MG63 (cell line): ENCODE data around the gene KRT82. TPM values are rescaled to one million over a fixed set of nuclear protein-coding genes. Genes with fewer than 3 reads are reported as not detected.

ENCODE experiments used
- DNase-seq: peaks from one replicate; pipeline ENCODE4 v3.0.0-alpha.2; 2020
- H3K27me3 ChIP-seq: fragments of 250-450 bp; sonication (Bioruptor Pico); 2 replicates; pipeline ENCODE4 v1.5.1; 2020; ENCODE audit warnings: mild to moderate bottlenecking, moderate library complexity
- H3K36me3 ChIP-seq: fragments of 250-450 bp; sonication (Bioruptor Pico); 2 replicates; pipeline ENCODE4 v1.5.1; 2020; ENCODE audit warnings: mild to moderate bottlenecking, moderate library complexity
- H3K4me3 ChIP-seq: fragments of 250-450 bp; sonication (Bioruptor Pico); 2 replicates; pipeline ENCODE4 v1.5.1; 2020; ENCODE audit warnings: mild to moderate bottlenecking, moderate library complexity
- H3K9me3 ChIP-seq: fragments of 250-450 bp; sonication (Bioruptor Pico); 2 replicates; pipeline ENCODE4 v1.5.1; 2020; ENCODE audit warnings: mild to moderate bottlenecking, moderate library complexity
- total RNA-seq: library from RNA; depleted of rRNA; stranded (reverse); fragments of >200 nt; shearing (Covaris generic); gene quantifications from 2 replicates; pipeline ENCODE4 v1.2.3, GENCODE V29; 2014; ENCODE audit warnings: low replicate concordance

The KRT82 gene
- total RNA-seq, 1 experiment from 2014 or later, result not detected

DNA sequence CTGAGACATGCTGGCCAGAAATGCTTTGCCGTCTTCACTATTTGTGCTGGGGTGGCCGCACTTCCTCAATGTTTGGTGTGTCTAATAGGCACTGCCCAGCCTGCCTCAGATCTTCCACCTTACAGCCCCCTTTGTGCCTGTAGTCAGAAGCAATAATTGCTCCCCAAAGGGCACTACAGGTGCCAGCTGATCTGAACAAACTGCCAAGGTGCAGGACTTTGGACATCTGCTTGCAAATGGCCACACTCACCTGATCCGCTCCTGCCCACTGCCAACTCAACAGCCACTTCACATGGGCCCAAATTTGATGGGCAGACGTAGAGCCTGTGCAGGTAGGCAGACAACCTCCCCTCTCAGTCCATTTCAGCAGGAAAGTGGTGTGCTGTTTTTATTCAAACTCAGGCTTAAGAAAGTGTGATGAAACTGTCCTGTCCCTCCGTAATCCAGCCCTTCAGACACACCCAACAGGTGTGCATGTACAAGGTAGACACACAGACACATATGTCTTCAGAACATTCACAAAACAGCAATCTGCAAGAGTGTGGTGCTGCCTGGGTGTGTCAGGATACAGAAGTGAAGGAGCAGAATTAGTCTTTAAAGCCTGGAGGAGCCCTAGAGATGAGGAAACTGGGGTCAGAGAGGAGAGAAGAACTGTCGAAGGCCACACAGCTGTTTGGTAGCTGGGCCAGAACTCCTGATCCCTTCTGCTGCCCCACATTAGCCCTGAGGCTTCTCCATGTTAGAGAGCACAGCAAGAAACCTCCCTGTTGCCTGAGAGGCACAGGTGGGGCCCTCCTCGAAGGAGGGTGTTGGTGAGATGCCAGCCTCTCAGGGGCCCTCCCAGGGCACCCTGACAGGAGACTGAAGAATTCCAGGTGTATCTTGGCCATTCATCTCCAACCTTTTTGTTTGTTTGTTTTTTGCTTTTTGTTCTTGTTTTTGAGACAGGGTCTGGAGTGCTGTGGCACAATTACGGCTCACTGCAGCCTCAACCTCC, 32.5 kb upstream of the KRT82 start:
- no peak for DNase-seq
- no peaks in the 10 kb centered on the region for H3K9me3 ChIP-seq
- H3K4me3 ChIP-seq, result no peak overlapping the region
- H3K36me3 ChIP-seq, result no peaks in the 10 kb centered on the region
- no peaks in the 10 kb centered on the region for H3K27me3 ChIP-seq

DNA sequence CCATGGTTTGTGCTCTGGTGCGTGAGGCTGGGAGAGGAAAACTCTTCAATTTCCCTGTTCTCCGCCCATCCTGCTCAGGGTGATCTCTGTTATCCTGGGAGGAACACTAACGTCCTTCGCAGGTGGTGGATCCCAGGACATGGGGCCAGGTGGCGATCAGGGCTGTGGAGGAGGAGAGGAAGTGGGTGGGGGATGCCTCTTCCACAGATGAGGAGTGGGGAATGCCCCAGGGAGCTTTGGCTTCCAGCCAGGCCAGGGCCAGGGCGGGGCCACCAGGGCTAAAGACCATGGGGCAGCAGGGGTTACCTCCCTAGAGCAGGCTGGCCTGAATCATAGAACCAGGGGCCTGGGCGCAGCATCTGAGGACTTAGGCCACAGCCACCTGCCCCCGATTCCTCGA, 31.4 kb upstream of the KRT82 start:
- Histone ChIP-seq H3K27me3 (no peaks in the 10 kb centered on the region), H3K4me3 (no peak overlapping the region), H3K36me3 (no peaks in the 10 kb centered on the region), H3K9me3 (no peaks in the 10 kb centered on the region)
- no peak for DNase-seq

DNA sequence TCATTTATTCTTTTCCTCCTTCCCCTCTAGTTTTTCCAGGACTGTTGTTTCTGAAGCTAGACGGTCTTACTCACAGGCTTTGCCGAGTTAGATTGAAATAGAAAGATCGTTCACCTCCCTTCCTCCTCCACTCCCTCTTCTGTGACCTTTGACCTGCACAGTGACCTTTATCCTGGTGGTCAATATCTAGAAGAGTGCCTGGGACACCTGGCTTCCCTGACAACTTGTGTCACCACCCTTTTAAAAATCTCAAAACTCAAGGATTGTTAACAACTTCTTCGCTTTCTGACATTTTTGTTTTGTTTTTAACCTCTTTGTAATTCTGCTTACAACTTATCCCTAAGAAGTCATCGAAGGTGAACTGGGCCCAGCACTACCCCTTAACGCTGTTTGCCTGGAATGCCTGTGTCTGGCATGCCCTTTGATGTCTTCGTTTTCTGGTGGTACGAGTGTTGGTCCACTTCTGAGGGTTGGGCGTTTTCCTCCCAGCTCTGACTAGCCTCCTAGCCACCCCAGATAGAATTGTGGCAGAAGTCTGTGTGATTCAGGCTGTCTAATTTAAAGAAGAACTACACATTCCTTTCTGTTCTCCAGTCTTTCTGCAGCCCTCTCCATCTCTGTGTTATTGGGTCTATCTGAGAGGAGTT, 30.8 kb upstream of the KRT82 start:
- H3K9me3 ChIP-seq, result no peaks in the 10 kb centered on the region
- no peaks in the 10 kb centered on the region for H3K36me3 ChIP-seq
- no peak for DNase-seq
- no peaks in the 10 kb centered on the region; the same call in 1 of the 2 replicates for H3K27me3 ChIP-seq
- no peak overlapping the region for H3K4me3 ChIP-seq

DNA sequence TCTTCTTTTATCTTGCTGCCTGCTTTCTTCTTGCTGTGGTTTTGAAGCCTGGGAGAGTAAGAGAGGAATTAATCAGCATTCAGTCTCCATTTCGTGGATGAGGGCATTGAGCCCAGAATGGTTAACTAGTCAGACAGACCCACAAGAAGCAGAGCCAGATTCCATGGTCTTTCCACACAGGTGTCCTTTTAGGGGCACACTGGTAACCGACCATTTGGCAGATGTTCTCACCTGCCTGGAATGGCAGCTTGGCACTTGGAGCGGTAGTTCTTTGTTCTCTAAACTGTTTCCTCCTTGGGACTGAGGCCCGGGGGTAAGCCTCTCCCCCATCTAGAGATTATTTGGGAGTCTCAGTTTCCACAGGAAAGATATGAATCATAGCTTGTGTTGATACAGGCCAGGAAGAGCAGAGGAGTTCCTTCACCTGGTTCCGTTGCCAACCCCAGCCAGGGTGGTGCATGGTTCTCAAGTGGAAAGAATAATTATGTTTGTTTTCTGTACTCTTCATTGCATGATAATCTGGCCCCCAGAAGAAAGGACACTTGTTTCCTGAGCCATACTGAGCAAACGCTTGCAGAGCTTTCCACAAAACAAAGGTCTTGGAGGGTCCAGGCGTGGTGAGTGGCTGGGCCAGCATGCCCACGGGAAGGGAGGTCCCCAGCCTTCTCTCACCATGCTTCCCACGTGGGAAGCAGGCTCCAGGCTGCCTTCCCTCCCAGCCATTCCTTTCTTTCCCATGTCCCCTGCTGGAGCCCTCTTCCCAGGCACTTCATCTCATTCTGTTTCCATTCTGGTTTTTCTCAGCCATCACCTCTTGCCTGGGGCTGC, 30.1 kb upstream of the KRT82 start:
- H3K4me3 ChIP-seq, result no peak overlapping the region
- H3K9me3 ChIP-seq, result no peaks in the 10 kb centered on the region
- no peaks in the 10 kb centered on the region for H3K36me3 ChIP-seq
- peak; percentile 34 for DNase-seq
- H3K27me3 ChIP-seq, result peaks cover 2% of the 10 kb centered on the region; the same call in 1 of the 2 replicates

DNA sequence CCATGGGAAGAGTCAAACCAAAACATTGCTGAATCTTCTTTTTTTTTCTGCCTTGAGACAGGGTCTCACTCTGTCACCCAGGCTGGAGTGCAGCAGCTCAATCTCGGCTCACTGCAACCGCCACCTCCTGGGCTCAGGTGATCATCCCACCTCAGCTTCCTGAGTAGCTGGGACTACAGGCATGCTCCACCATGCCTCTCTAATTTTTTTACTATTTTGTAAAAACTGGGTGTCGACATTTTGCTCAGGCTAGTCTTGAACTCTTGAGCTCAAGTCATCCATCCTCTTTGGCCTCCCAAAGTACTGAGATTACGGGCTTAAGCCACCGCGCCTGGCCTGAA, 29.5 kb upstream of the KRT82 start:
- H3K36me3 ChIP-seq, result no peaks in the 10 kb centered on the region
- no peaks in the 10 kb centered on the region for H3K9me3 ChIP-seq
- no peak for DNase-seq
- H3K4me3 ChIP-seq, result no peak overlapping the region
- H3K27me3 ChIP-seq, result peaks cover 2% of the 10 kb centered on the region; the same call in 1 of the 2 replicates

DNA sequence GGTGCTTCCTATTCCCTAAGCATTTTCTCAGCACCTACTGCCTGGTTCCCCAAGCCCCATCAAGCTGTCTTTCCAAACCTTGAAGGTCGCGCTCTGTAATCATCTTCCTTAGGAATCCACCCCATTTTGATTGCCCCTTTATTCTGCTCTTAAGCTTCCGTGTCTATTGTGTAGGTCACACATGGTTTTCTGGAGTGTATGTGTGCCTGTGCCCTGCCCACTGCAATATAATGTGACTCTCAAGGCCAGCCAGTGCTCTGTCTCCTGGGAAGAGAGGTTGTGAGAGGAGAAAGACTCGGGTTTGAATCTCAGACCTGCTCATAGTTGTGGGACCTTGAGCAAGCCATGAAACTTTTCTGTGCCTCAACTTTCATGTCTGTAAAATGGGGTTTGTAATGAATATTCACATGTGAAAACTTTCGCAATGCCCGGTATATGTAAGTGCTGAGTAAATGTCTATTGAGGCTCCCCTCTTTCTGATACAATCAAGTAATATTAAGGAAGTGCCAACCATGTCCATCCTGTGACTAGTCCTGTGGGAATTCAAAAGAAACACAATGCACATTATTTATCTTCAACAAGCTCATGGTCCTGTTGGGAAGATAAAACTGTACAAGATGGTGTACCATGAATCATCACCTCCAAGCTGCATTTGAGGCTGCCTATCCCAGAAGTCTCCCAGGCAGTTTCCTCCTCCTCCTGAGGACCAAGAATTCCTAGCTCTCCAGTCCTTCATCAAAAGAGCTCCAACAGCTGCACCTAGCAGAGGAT, 28.8 kb upstream of the KRT82 start:
- no peak overlapping the region for H3K4me3 ChIP-seq
- H3K27me3 ChIP-seq, result peaks cover 6% of the 10 kb centered on the region; the same call in 1 of the 2 replicates
- H3K36me3 ChIP-seq, result no peaks in the 10 kb centered on the region
- no peaks in the 10 kb centered on the region for H3K9me3 ChIP-seq
- DNase-seq, result no peak

DNA sequence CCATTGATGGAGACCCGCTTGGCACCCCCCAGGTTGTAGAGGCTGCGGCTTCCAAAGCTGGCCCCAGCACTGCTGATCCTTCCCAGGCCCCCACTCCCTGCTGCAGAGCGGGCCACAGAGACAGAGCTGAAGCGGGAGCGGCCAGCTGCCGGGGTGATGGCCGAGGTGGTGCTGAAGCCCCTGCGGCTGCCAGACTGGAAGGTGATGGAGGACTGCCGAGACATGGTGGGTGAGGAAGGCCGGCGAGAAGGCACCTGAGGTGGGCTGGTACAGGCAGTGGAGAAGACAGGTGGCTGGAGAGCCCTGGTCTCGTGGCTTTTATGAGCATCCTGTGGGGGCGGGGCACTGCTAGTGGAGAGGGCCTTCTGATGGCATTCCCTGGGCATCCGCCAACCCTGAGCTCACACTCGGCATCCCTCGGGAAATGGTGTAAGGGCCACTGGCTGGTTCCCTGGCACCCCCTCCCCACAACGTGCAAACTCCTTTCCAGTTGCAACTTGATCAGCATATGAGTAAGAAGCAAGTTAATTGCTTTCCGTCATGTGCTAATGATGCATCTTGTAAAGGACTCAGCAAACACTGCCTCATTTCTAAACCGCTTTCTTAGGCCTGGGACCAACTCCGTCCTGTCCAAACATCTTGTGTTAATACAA, 28.1 kb upstream of the KRT82 start, which contains the start of gene KRT75:
KRT75 (minus strand) TSS at position 291 of the 653 bp plus-strand sequence; CDS start at position 224, 67 bp downstream.
- no peaks in the 10 kb centered on the region for H3K9me3 ChIP-seq
- H3K36me3 ChIP-seq, result no peaks in the 10 kb centered on the region
- DNase-seq, result peak; percentile 33
- no peak within 1 kb of the TSS for H3K4me3 ChIP-seq
- peaks cover 6% of the 10 kb centered on the region for H3K27me3 ChIP-seq

DNA sequence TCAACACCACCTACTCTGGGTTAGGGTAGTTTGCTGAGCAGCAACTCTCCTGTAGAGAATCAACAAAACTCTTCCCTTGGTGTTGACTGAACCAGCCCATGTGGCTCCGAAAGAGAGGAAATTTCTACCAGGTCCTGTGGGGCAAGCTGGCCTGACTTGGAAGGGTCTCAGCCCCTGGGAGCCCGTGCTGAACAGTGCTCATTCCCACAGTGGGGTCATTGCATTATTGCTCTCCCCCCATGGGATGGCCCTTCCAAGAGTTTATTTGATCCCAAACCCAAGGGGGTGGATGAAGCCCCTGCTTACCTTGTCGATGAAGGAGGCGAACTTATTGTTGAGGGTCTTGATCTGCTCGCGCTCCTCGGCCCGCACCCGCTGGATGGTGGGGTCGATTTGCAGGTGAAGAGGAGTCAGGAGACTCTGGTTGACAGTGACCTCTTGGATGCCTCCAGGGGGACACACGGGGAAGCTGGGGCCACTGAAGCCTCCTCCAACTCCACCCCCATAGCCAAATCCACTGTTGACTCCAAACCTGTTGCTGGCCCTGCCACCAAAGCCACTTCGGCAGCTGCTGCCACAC, 27.5 kb upstream of the KRT82 start:
- DNase-seq, result no peak
- no peaks in the 10 kb centered on the region for H3K9me3 ChIP-seq
- H3K27me3 ChIP-seq, result peaks cover 6% of the 10 kb centered on the region
- H3K4me3 ChIP-seq, result no peak overlapping the region
- no peaks in the 10 kb centered on the region for H3K36me3 ChIP-seq

DNA sequence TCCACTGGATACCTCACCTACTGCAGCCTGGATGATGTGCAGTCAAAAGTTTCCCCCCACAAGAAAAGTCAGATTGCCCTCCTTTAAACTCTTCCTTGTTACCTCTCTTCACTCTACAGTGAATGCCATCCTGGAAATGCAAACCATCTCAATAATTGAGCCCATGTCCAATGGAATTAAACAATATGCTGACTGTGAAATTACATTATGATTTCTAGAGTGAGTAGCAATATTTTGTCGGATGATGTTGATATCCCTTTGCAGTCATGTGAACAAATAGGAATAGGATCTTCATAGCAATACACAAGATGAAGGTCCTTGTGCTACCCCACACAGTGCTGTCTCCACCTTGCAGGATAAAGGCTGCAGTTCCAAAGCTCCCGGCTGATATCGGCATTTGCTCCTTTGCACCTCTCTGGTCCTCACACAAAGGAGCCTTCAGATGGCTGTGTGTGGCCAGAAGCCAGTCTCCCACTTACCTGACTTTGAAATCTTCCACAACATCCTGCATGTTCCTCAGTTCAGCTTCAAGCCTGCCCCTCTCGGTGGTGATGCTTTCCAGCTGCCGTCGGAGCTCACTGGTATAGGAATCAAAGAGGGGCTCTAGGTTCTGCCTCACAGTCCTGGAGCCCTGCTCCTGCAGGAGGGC, 26.5 kb upstream of the KRT82 start:
- H3K9me3 ChIP-seq, result no peaks in the 10 kb centered on the region
- H3K36me3 ChIP-seq, result no peaks in the 10 kb centered on the region
- H3K27me3 ChIP-seq, result peaks cover 6% of the 10 kb centered on the region
- DNase-seq, result no peak
- no peak overlapping the region for H3K4me3 ChIP-seq

DNA sequence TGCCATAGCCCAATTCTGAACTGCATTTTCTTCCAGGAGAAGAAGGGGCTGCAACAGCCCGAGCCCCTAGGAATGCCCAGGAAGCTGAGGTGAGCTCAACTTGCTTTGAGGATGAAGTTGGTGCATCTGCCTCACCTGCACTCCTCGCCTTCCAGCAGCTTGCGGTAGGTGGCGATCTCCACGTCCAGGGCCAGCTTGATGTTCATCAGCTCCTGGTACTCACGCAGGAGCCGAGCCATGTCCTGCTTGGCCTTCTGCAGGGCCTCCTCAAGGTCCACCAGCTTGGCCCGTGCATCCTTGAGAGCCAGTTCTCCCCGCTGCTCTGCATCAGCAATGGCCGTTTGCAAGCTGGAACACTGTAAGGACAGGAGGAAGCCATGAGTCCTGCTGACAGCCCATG, 22.0 kb upstream of the KRT82 start:
- Histone ChIP-seq H3K36me3 (no peaks in the 10 kb centered on the region), H3K27me3 (peaks cover 6% of the 10 kb centered on the region), H3K9me3 (no peaks in the 10 kb centered on the region), H3K4me3 (no peak overlapping the region)
- DNase-seq, result no peak

DNA sequence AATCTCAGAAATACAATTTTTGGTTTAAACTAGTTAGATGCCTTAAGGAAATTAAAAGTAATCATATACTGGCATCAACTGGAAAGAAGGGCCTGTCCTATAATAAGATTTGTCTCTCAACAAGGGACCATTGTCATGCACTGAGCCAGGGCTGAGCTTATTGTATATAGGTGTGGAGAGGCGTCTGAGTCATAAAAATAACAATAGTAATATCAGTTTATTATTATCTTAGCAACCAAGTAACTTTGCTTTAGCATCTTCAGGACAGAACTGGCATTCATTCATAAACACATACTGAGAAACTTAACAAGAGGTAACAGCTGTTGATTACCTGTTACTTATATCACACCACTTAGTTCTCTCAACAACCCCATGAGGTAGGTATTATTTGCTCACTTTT, 20.9 kb upstream of the KRT82 start:
- H3K36me3 ChIP-seq, result no peaks in the 10 kb centered on the region
- DNase-seq, result no peak
- H3K4me3 ChIP-seq, result no peak overlapping the region
- H3K27me3 ChIP-seq, result peaks cover 6% of the 10 kb centered on the region
- no peaks in the 10 kb centered on the region for H3K9me3 ChIP-seq

DNA sequence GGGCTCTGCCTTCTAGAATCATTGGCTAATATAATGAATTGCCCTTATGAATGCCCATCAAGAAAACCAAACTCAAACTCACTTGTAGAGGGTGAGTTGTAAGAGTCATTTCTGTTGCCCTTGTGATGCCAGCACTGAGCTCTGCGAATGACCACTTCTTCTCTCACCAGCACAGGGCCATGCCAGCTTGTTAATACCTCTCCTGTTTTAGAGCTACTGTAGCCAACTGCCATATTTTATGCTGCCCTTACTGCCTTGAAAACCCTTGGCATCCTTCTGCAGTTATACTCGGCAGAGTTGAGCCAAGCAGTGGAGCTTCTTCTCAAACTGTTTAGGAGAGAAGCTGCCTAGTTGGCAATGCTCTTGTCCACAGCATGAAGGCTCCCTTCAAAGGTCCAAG, 19.9 kb upstream of the KRT82 start:
- DNase-seq, result no peak
- Histone ChIP-seq H3K9me3 (no peaks in the 10 kb centered on the region), H3K27me3 (peaks cover 3% of the 10 kb centered on the region), H3K4me3 (no peak overlapping the region), H3K36me3 (no peaks in the 10 kb centered on the region)

DNA sequence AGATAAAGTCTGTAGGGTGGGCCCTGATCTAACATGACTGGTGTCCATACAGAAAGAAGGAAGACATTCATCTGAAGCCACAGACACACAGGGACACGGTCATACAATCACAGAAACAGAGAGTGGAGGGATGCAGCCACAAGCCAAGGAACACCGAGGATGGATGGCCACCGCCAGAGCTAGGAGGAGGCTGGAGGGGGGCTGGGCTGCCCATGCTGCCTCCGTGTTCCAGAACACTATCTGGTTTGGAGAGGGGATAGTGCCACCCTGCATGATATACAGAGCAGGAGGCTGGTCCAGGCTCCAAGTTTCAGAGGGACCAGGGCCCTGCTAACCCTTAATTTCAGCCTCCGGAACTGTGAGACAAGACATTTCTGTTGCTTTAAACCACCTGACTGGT, 19.3 kb upstream of the KRT82 start:
- peaks cover 2% of the 10 kb centered on the region for H3K27me3 ChIP-seq
- no peak for DNase-seq
- no peak overlapping the region for H3K4me3 ChIP-seq
- H3K36me3 ChIP-seq, result no peaks in the 10 kb centered on the region
- H3K9me3 ChIP-seq, result no peaks in the 10 kb centered on the region

DNA sequence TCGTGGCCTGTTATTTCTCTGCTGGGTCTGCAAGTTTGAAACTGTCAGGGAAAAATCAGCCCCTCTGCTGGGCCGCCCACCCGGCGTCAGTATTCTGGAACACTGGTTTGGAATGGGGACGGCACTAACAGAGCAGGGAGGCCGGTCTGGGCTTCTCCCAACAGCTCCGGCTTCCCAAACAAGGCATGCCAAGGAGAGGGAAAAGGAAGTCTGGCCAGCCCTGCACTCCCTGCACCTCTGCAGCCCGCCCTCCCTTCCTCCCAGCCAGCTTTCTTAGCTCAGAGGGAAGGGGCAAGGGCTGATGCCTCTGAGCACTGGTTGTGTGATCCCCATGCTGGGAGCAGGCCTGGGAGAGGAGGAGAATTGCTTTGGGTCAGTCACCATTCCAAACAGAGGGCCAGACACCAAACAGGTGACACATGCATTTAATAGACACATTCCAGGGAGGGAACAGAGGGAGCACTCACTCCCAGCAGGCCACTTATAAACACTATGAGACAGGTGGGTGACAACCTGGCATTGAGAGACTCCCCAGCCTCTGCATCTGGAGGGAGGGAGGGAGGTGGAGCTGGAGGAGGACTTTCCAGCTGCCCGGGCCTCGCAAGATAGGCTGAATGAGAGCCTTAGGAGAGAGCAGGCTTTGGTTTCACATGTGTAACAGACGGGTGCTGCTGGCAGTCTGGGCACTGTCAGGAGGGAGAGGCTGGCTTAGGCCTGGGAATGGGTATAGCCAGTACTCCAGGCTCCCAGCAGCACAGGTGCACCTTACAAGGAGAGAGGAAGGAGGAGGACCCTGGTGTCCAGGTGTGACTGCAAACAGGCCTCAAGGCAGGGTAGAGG, 17.7 kb upstream of the KRT82 start:
- H3K36me3 ChIP-seq, result no peaks in the 10 kb centered on the region
- DNase-seq, result no peak
- H3K9me3 ChIP-seq, result no peaks in the 10 kb centered on the region
- H3K4me3 ChIP-seq, result no peak overlapping the region
- no peaks in the 10 kb centered on the region for H3K27me3 ChIP-seq
